Measurements from ENCODE around the gene TMEM258. TPM values are rescaled to one million over a fixed set of nuclear protein-coding genes. Genes with fewer than 3 reads are reported as not detected.

The TMEM258 gene
- total and polyA plus RNA-seq, 9 of the 15 experiments (the other 6 are each of a cell fraction or from before 2014, with no cell fraction given): 97.2 to 856 (median 231) TPM

DNA sequence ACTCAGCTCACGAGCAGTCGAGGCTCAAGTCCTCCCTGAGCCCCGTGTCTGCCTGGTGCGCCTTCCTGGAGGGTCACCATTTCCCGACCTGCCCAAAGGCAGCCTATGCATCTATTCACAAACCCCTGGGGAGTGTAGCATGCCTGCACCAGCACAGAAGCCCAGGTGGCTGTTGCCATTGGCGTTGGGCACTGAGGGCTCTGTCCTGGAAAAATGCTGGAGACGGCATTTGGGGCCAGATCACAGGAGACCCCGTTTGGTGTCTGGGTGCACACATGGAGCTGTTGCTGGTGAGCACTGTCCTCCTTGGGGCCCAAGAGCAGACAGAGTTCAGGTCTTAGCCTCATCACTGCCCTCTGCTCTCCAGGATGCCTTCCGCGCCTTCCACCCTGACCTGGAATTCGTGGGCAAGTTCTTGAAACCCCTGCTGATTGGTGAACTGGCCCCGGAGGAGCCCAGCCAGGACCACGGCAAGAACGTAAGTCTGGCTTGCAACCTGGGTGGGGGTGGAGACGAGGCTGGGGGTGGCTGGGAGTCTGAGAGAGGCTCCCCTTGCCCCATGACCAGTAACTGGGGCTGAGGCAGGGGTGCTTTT, 45.1 kb upstream of the TMEM258 start:
- WGBS (ENCODE audit: insufficient coverage, low coverage, missing lambda C conversion rate): 80% methylated on average over 13 of the region's 15 CpGs
- Histone ChIP-seq H3K4me2 (ENCODE audit: insufficient read depth, low read length) (no peak overlapping the region), H2AFZ (ENCODE audit: low read depth, low read length) (peak overlapping the region; percentile 9; the same call in 1 of the 2 replicates), H4K20me1 (replicated peaks; ENCODE audit: control insufficient read depth, insufficient read depth, low read length) (no peaks in the 10 kb centered on the region), H3K27me3 (ENCODE audit: control insufficient read depth in 2 of 2, insufficient read depth in 2 of 2, low read length in 2 of 2) (no peaks in the 10 kb centered on the region), H3K79me2 (ENCODE audit: control insufficient read depth, insufficient read depth, low read length) (peaks cover 36% of the 10 kb centered on the region; the same call in 2 of the 3 replicates), H3K4me1 (replicated peaks in 1 of 2; ENCODE audit: control insufficient read depth in 2 of 2, insufficient read depth in 2 of 2, low read length in 2 of 2) (peaks cover 75 to 81% of the 10 kb centered on the region in 2 experiments), H3K36me3 (ENCODE audit: control insufficient read depth, insufficient read depth, low read length) (peaks cover 16% of the 10 kb centered on the region), H3K4me3 (no peak overlapping the region), H3K9me1 (ENCODE audit: control insufficient read depth, insufficient read depth, low read length) (peaks cover 15% of the 10 kb centered on the region), H3K27ac (ENCODE audit: extremely low read depth, low read depth, low read length) (peak overlapping the region; percentile 100), H3K9ac (ENCODE audit: insufficient read depth in 1 of 2, low read depth in 2 of 2, low read length in 2 of 2) (peak overlapping the region; percentile 86 to 87), H3K9me3 (replicated peaks; ENCODE audit: control insufficient read depth, insufficient read depth, low read depth, low read length) (no peaks in the 10 kb centered on the region)
- DNase-seq (ENCODE audit: extremely low read depth in 1 of 4, low spot score in 3 of 4): no peak
- POLR2A ChIA-PET: interaction anchor here (1.0 kb wide), 1 partner anchor 287 kb away, joined by 4 read pairs; no protein-coding TSS in a partner anchor
- FAIRE-seq: no peak
- BruUV-seq (replicated peaks): no TSS peak
- CTCF ChIA-PET (ENCODE audit: low intra/inter-chr PET ratio): no interaction called here
- intact Hi-C loops (cut with micrococcal nuclease): no loop called here
- in situ Hi-C loops (cut with MboI): no loop called here
- ATAC-seq: no peak
- TF ChIP-seq ZNF780A (CRISPR knock-in tag; IDR thresholded peaks at IDR 0.05) (no peak), BACH1 (tag; IDR thresholded peaks at IDR 0.05) (no peak), PML (IDR thresholded peaks at IDR 0.05; ENCODE audit: low read length) (no peak), ZNF764 (CRISPR knock-in tag; IDR thresholded peaks at IDR 0.05; ENCODE audit: low read depth) (no peak), ATF1 (CRISPR knock-in tag; IDR thresholded peaks at IDR 0.05) (no peak), ATF1 (tag; IDR thresholded peaks at IDR 0.05) (no peak), ZNF282 (CRISPR knock-in tag; IDR thresholded peaks at IDR 0.05) (no peak), GABPB1 (CRISPR knock-in tag; IDR thresholded peaks at IDR 0.05) (no peak), TAL1 (IDR thresholded peaks at IDR 0.05) (no peak), DIDO1 (tag; IDR thresholded peaks at IDR 0.05; ENCODE audit: low read depth) (no peak), NELFE (IDR thresholded peaks at IDR 0.05; ENCODE audit: insufficient read depth, insufficient read length) (no peak), SMARCA5 (IDR thresholded peaks at IDR 0.05) (no peak), HDAC8 (tag; IDR thresholded peaks at IDR 0.05) (no peak), ERF (CRISPR knock-in tag; IDR thresholded peaks at IDR 0.05) (0 out of 2 replicates have a peak, but pooled peaks have one; percentile 52), ZNF586 (CRISPR knock-in tag; conservative IDR thresholded peaks at IDR 0.05) (0 out of 2 replicates have a peak, but pooled peaks have one; percentile 26), RBFOX2 (IDR thresholded peaks at IDR 0.05; ENCODE audit: low read depth, low read length) (0 out of 2 replicates have a peak, but pooled peaks have one; percentile 28), PCBP1 (IDR thresholded peaks at IDR 0.05; ENCODE audit: low read depth, low read length, poor library complexity, severe bottlenecking) (no peak), ZNF592 (IDR thresholded peaks at IDR 0.05) (peak; percentile 37; the same call in 1 of the 2 replicates), GTF2A2 (tag; IDR thresholded peaks at IDR 0.05) (no peak), SLC30A9 (CRISPR knock-in tag; IDR thresholded peaks at IDR 0.05) (no peak)
- TF ChIP-seq, protein P1, sequence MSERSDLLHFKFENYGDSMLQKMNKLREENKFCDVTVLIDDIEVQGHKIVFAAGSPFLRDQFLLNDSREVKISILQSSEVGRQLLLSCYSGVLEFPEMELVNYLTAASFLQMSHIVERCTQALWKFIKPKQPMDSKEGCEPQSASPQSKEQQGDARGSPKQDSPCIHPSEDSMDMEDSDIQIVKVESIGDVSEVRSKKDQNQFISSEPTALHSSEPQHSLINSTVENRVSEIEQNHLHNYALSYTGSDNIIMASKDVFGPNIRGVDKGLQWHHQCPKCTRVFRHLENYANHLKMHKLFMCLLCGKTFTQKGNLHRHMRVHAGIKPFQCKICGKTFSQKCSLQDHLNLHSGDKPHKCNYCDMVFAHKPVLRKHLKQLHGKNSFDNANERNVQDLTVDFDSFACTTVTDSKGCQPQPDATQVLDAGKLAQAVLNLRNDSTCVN (CRISPR knock-in tag; IDR thresholded peaks at IDR 0.05): no peak

Data from K562 (cell line).